NCI-H2081 (cell line): ENCODE data around the gene TNFRSF14.
"Not testable (repeated sequence)": the region's sequence is repeated elsewhere in the genome, so short reads cannot be mapped to it uniquely, and the experiment has no call there.

ENCODE experiments used
- DNase-seq, 2 experiments: peaks; one replicate each; lab custom pipeline; 2025; lab: John Stamatoyannopoulos, UW

TNFRSF14 gene

GRCh38 chr1:2554621-2555387, 1.4 kb upstream of the TNFRSF14 start:
- no peak for DNase-seq

GRCh38 chr1:2555634-2556276, 416 bp upstream of the TNFRSF14 start:
- DNase-seq, result no peak

GRCh38 chr1:2556678-2557481, 709 bp downstream of the TNFRSF14 start:
- no peak for DNase-seq

- no peak for DNase-seq
Observed at GRCh38 chr1:2557482-2558400, 1.6 kb downstream of the TNFRSF14 start.

GRCh38 chr1:2558420-2558819, 2.2 kb downstream of the TNFRSF14 start:
- no peak for DNase-seq

GRCh38 chr1:2558861-2559260, 2.7 kb downstream of the TNFRSF14 start:
- DNase-seq, result no peak

GRCh38 chr1:2559509-2560298, 3.5 kb downstream of the TNFRSF14 start:
- no peak for DNase-seq

GRCh38 chr1:2560299-2561073, 4.3 kb downstream of the TNFRSF14 start:
- no peak for DNase-seq

- no peak for DNase-seq
Observed at GRCh38 chr1:2561446-2561845, 5.3 kb downstream of the TNFRSF14 start.

GRCh38 chr1:2561898-2562895, 6.0 kb downstream of the TNFRSF14 start:
- DNase-seq, result no peak

GRCh38 chr1:2563205-2563604, 7.0 kb downstream of the TNFRSF14 start:
- no peak for DNase-seq

- DNase-seq, result no peak
Observed at GRCh38 chr1:2564006-2564814, 8.0 kb downstream of the TNFRSF14 start.

- no peak for DNase-seq
Observed at GRCh38 chr1:2564815-2565374, 8.7 kb downstream of the TNFRSF14 start.

- DNase-seq, result no peak
Observed at GRCh38 chr1:2566101-2567045, 10.2 kb downstream of the TNFRSF14 start.

- DNase-seq, result no peak
Observed at GRCh38 chr1:2567083-2567679, 11.0 kb downstream of the TNFRSF14 start.

- not testable (repeated sequence) for DNase-seq
Observed at GRCh38 chr1:2568187-2568816, 12.1 kb downstream of the TNFRSF14 start.
